Retinal pigment epithelial cell (primary cell): ENCODE measurements around the gene PPM1E.
"Not testable (repeated sequence)": the region's sequence is repeated elsewhere in the genome, so short reads cannot be mapped to it uniquely, and the experiment has no call there.

ENCODE experiments used
- DNase-seq: peaks from one replicate; pipeline ENCODE4 v3.0.0-alpha.2; 2010; ENCODE audit warnings: low read depth
- H3K4me3 ChIP-seq: 2 replicates; pipeline ENCODE4 v1.5.1; 2011; ENCODE audit warnings: mild to moderate bottlenecking, low read length, control low read depth, moderate library complexity
- CTCF ChIP-seq: conservative IDR thresholded peaks from 2 replicates; pipeline ENCODE4 v1.5.1; 2011; ENCODE audit warnings: low read depth, low read length, control low read depth, inconsistent platforms

The PPM1E gene

GRCh38 chr17:58840820-58841612 lies 85.4 kb downstream of the PPM1E start:
- DNase-seq = no peak

GRCh38 chr17:58846413-58846812 lies 90.8 kb downstream of the PPM1E start:
- not testable (repeated sequence) for DNase-seq

More at GRCh38 chr17:58840820-58841612, 85.4 kb downstream of the PPM1E start:
- TF ChIP-seq CTCF = no peak
- H3K4me3 ChIP-seq = no peak overlapping the region

GRCh38 chr17:58850106-58850505 lies 94.5 kb downstream of the PPM1E start:
- H3K4me3 ChIP-seq, DNase-seq: not testable (repeated sequence)

More at GRCh38 chr17:58846413-58846812, 90.8 kb downstream of the PPM1E start:
- H3K4me3 ChIP-seq = not testable (repeated sequence)

GRCh38 chr17:58865301-58865700 lies 109.6 kb downstream of the PPM1E start:
- no peak for TF ChIP-seq CTCF
- DNase-seq = no peak
- no peak overlapping the region for H3K4me3 ChIP-seq

- no peak for DNase-seq
- TF ChIP-seq CTCF = no peak
- no peak overlapping the region for H3K4me3 ChIP-seq
Observed at GRCh38 chr17:58870747-58871146, 115.1 kb downstream of the PPM1E start.

GRCh38 chr17:58873926-58874325 lies 118.3 kb downstream of the PPM1E start:
- no peak for TF ChIP-seq CTCF

GRCh38 chr17:58875261-58875660 lies 119.6 kb downstream of the PPM1E start:
- H3K4me3 ChIP-seq = no peak overlapping the region
- DNase-seq = no peak
- no peak for TF ChIP-seq CTCF

More at GRCh38 chr17:58873926-58874325, 118.3 kb downstream of the PPM1E start:
- no peak for DNase-seq
- H3K4me3 ChIP-seq = no peak overlapping the region

- no peak for TF ChIP-seq CTCF
- no peak overlapping the region for H3K4me3 ChIP-seq
- DNase-seq = no peak
Observed at GRCh38 chr17:58884161-58884560, 128.5 kb downstream of the PPM1E start.
